Measurements from ENCODE around the gene PDZD8. TPM values are rescaled to one million over a fixed set of nuclear protein-coding genes. Genes with fewer than 3 reads are reported as not detected.

Gene PDZD8
- total RNA-seq, 3 donors from 2014 or later, result 54.2 to 67.8 (median 57.6) TPM

GRCh38 chr10:117259279-117259678, 116.0 kb downstream of the PDZD8 start:
- no peaks in the 10 kb centered on the region for H3K36me3 ChIP-seq (ENCODE audit: low read depth)
- H3K4me3 ChIP-seq, result no peak overlapping the region
- no peaks in the 10 kb centered on the region for H3K9me3 ChIP-seq
- no peaks in the 10 kb centered on the region for H3K4me1 ChIP-seq (ENCODE audit: low read depth)
- TF ChIP-seq, protein P1, sequence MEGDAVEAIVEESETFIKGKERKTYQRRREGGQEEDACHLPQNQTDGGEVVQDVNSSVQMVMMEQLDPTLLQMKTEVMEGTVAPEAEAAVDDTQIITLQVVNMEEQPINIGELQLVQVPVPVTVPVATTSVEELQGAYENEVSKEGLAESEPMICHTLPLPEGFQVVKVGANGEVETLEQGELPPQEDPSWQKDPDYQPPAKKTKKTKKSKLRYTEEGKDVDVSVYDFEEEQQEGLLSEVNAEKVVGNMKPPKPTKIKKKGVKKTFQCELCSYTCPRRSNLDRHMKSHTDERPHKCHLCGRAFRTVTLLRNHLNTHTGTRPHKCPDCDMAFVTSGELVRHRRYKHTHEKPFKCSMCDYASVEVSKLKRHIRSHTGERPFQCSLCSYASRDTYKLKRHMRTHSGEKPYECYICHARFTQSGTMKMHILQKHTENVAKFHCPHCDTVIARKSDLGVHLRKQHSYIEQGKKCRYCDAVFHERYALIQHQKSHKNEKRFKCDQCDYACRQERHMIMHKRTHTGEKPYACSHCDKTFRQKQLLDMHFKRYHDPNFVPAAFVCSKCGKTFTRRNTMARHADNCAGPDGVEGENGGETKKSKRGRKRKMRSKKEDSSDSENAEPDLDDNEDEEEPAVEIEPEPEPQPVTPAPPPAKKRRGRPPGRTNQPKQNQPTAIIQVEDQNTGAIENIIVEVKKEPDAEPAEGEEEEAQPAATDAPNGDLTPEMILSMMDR (IDR thresholded peaks at IDR 0.05), result no peak
- DNase-seq (no peak), ATAC-seq (no peak)
- intact Hi-C loops (cut with DNase I, micrococcal nuclease), result no loop called here

DNA sequence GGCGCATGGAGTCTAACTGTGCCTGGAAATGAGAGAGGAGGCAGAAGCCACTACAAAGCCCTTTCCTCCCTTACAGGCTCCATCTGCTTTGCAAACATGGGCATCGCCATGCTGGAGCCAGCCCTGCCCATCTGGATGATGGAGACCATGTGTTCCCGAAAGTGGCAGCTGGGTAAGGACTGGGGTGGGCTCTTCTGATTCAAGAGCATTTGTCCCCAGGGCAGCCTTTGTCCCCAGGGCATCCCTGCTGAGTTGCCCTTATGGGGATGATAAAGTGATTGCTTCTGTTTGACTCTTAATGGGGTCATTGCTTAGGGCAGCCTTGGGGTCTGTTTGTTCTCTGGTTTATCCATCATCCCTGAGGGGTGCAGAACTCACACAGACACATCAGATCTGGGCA, 117.5 kb downstream of the PDZD8 start:
- H3K9me3 ChIP-seq, result no peaks in the 10 kb centered on the region

GRCh38 chr10:117256910-117257309, 118.3 kb downstream of the PDZD8 start:
- ATAC-seq, result no peak
- intact Hi-C loops (cut with DNase I, micrococcal nuclease), result no loop called here
- H3K4me3 ChIP-seq, result no peak overlapping the region
- no peaks in the 10 kb centered on the region for H3K4me1 ChIP-seq (ENCODE audit: low read depth)
- no peaks in the 10 kb centered on the region for H3K9me3 ChIP-seq
- no peak for DNase-seq
- no peaks in the 10 kb centered on the region for H3K36me3 ChIP-seq (ENCODE audit: low read depth)
- TF ChIP-seq, protein P1 (IDR thresholded peaks at IDR 0.05), result no peak

More for the DNA sequence above, 117.5 kb downstream of the PDZD8 start:
- H3K36me3 ChIP-seq (ENCODE audit: low read depth), result no peaks in the 10 kb centered on the region
- TF ChIP-seq, protein P1 (IDR thresholded peaks at IDR 0.05), result no peak
- H3K4me1 ChIP-seq (ENCODE audit: low read depth), result no peaks in the 10 kb centered on the region
- no peak overlapping the region for H3K4me3 ChIP-seq
- intact Hi-C loops (cut with DNase I, micrococcal nuclease), result no loop called here
- ATAC-seq (no peak), DNase-seq (no peak)

DNA sequence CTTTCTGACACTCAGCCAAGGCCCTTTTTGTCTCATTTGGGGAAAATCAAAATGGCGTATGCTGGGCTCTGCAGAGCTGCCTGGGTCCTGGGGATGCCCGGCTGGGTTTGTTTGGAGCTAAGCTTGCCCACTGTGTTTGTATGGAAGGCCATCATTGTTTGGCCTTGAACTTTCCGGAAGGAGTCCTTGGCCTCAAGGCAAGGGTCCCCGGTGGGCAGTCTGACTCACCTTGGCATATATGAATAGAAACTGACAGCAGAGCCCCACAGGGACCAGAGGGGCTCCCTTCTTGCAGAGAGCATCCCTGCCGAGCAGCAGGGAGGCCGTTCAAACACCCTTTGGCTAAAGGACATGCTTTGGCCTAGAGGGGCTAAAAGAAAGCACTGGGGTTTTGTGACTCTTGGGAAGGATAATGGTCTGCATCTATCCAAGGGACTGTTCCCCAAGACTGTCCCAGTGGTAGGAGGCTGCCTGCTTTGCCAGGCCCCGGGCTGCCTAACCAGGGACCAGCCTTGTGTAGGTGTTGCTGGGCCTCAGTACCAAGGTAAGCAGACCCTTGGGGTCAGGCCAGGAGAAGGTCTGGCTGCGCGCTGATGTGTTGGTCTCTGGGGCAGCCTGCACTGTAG, 119.3 kb downstream of the PDZD8 start:
- Histone ChIP-seq H3K4me1 (ENCODE audit: low read depth) (no peaks in the 10 kb centered on the region), H3K9me3 (no peaks in the 10 kb centered on the region), H3K36me3 (ENCODE audit: low read depth) (no peaks in the 10 kb centered on the region), H3K4me3 (no peak overlapping the region)
- TF ChIP-seq, protein P1 (IDR thresholded peaks at IDR 0.05), result no peak
- ATAC-seq, result no peak
- DNase-seq, result no peak
- intact Hi-C loops (cut with DNase I, micrococcal nuclease), result no loop called here

- no peak for DNase-seq
- TF ChIP-seq, protein P1 (IDR thresholded peaks at IDR 0.05), result no peak
- no peaks in the 10 kb centered on the region for H3K4me1 ChIP-seq (ENCODE audit: low read depth)
- ATAC-seq, result no peak
- no peaks in the 10 kb centered on the region for H3K9me3 ChIP-seq
- no peak overlapping the region for H3K4me3 ChIP-seq
- no peaks in the 10 kb centered on the region for H3K36me3 ChIP-seq (ENCODE audit: low read depth)
- intact Hi-C loops (cut with DNase I, micrococcal nuclease), result no loop called here
Observed at GRCh38 chr10:117254774-117255735, 120.2 kb downstream of the PDZD8 start.

Measured in mucosa of descending colon (tissue), 3 donors.